Loucy (cell line): ENCODE data around the gene SHROOM4.

Experiments used
- H2AFZ ChIP-seq: fragments of 200-600 bp; sonication (generic); 2 replicates; pipeline ENCODE4 v1.6.0; 2016; ENCODE audit warnings: antibody characterized with exemption, mild to moderate bottlenecking, low read length, moderate library complexity
- H3F3A ChIP-seq: fragments of 200-600 bp; 2 replicates; pipeline ENCODE4 v1.6.0; 2016; ENCODE audit warnings: antibody characterized with exemption, low read depth, mild to moderate bottlenecking
- H3K27me3 ChIP-seq: fragments of 200-600 bp; sonication (generic); 2 replicates; pipeline ENCODE4 v1.6.1; 2014; ENCODE audit warnings: low read length, mild to moderate bottlenecking; ENCODE audit not compliant: insufficient read depth, poor library complexity, severe bottlenecking
- H3K36me3 ChIP-seq: fragments of 200-600 bp; sonication (generic); 2 replicates; pipeline ENCODE4 v1.6.1; 2016; ENCODE audit warnings: low read length; ENCODE audit not compliant: insufficient read depth
- H3K4me1 ChIP-seq: fragments of 200-600 bp; sonication (generic); 2 replicates; pipeline ENCODE4 v1.5.1; 2014; ENCODE audit warnings: low read length, mild to moderate bottlenecking; ENCODE audit not compliant: insufficient read depth, poor library complexity, severe bottlenecking
- H3K4me2 ChIP-seq: fragments of 200-600 bp; sonication (generic); 2 replicates; pipeline ENCODE4 v1.6.0; 2014; ENCODE audit warnings: antibody characterized with exemption, low read length, low read depth, mild to moderate bottlenecking; ENCODE audit not compliant: poor library complexity, severe bottlenecking
- H3K4me3 ChIP-seq: fragments of 200-600 bp; sonication (generic); 2 replicates; pipeline ENCODE4 v1.5.1; 2014; ENCODE audit warnings: low read length, mild to moderate bottlenecking, mixed read lengths; ENCODE audit not compliant: poor library complexity, severe bottlenecking
- H3K79me2 ChIP-seq: fragments of 200-600 bp; sonication (generic); 2 replicates; pipeline ENCODE4 v1.6.1; 2014; ENCODE audit warnings: low read length; ENCODE audit not compliant: insufficient read depth
- H3K9ac ChIP-seq: fragments of 200-600 bp; sonication (generic); 2 replicates; pipeline ENCODE4 v1.6.0; 2014; ENCODE audit warnings: mild to moderate bottlenecking, low read depth, low read length, moderate library complexity; ENCODE audit not compliant: poor library complexity, severe bottlenecking
- H3K9me2 ChIP-seq: fragments of 200-600 bp; sonication (generic); replicated peaks from 2 replicates; pipeline ENCODE4 v1.6.1; 2016; ENCODE audit warnings: low read depth, low read length, mixed read lengths
- H3K9me3 ChIP-seq: fragments of 200-600 bp; sonication (generic); 2 replicates; pipeline ENCODE4 v1.6.1; 2014; ENCODE audit warnings: mild to moderate bottlenecking, antibody characterized with exemption, low read length, low read depth; ENCODE audit not compliant: insufficient read depth
- H4K20me1 ChIP-seq: fragments of 200-600 bp; sonication (generic); 2 replicates; pipeline ENCODE4 v1.6.0; 2014; ENCODE audit warnings: antibody characterized with exemption, low read length, mild to moderate bottlenecking; ENCODE audit not compliant: insufficient read depth, poor library complexity, severe bottlenecking
- CTCF ChIP-seq: fragments of 200-600 bp; sonication (generic); conservative IDR thresholded peaks from 2 replicates; pipeline ENCODE4 v1.5.1; 2014; ENCODE audit warnings: mild to moderate bottlenecking, antibody characterized with exemption, low read length
- EZH2phosphoT487 ChIP-seq: fragments of 200-600 bp; IDR thresholded peaks from 2 replicates; pipeline ENCODE4 v1.6.1; 2018; ENCODE audit warnings: antibody characterized with exemption, mild to moderate bottlenecking, moderate library complexity, borderline replicate concordance

The SHROOM4 gene

GRCh38 chrX:50626432-50626831 is 187.6 kb downstream of the SHROOM4 start:
- no peaks in the 10 kb centered on the region for H3K4me1 ChIP-seq
- no peaks in the 10 kb centered on the region for H3K27me3 ChIP-seq
- no peaks in the 10 kb centered on the region for H3K9me2 ChIP-seq
- no peaks in the 10 kb centered on the region for H3K79me2 ChIP-seq
- TF ChIP-seq CTCF (no peak), EZH2phosphoT487 (no peak)
- H3F3A ChIP-seq: no peaks in the 10 kb centered on the region
- H3K9me3 ChIP-seq: no peaks in the 10 kb centered on the region
- H4K20me1 ChIP-seq: no peaks in the 10 kb centered on the region
- H3K9ac ChIP-seq: no peak overlapping the region
- H3K36me3 ChIP-seq: no peaks in the 10 kb centered on the region
- H2AFZ ChIP-seq: no peak overlapping the region
- no peak overlapping the region for H3K4me3 ChIP-seq
- no peak overlapping the region for H3K4me2 ChIP-seq

- no peaks in the 10 kb centered on the region for H3K27me3 ChIP-seq
- TF ChIP-seq EZH2phosphoT487 (no peak), CTCF (no peak)
- no peaks in the 10 kb centered on the region for H3F3A ChIP-seq
- no peaks in the 10 kb centered on the region for H3K9me2 ChIP-seq
- no peaks in the 10 kb centered on the region for H4K20me1 ChIP-seq
- no peak overlapping the region for H3K9ac ChIP-seq
- H3K36me3 ChIP-seq: no peaks in the 10 kb centered on the region
- no peak overlapping the region for H3K4me3 ChIP-seq
- no peak overlapping the region for H3K4me2 ChIP-seq
- no peaks in the 10 kb centered on the region for H3K79me2 ChIP-seq
- no peaks in the 10 kb centered on the region for H3K9me3 ChIP-seq
- H3K4me1 ChIP-seq: no peaks in the 10 kb centered on the region
- no peak overlapping the region for H2AFZ ChIP-seq
Observed at GRCh38 chrX:50622751-50623150, 191.2 kb downstream of the SHROOM4 start.

GRCh38 chrX:50618788-50619558 is 195.0 kb downstream of the SHROOM4 start:
- no peak overlapping the region for H3K4me2 ChIP-seq
- H3K4me3 ChIP-seq: no peak overlapping the region
- no peak overlapping the region for H3K9ac ChIP-seq
- H3K27me3 ChIP-seq: no peaks in the 10 kb centered on the region
- H3K79me2 ChIP-seq: no peaks in the 10 kb centered on the region
- TF ChIP-seq CTCF (no peak), EZH2phosphoT487 (no peak)
- H4K20me1 ChIP-seq: no peaks in the 10 kb centered on the region
- no peaks in the 10 kb centered on the region for H3K9me2 ChIP-seq
- H3K36me3 ChIP-seq: no peaks in the 10 kb centered on the region
- no peaks in the 10 kb centered on the region for H3K4me1 ChIP-seq
- H3K9me3 ChIP-seq: no peaks in the 10 kb centered on the region
- H3F3A ChIP-seq: no peaks in the 10 kb centered on the region
- H2AFZ ChIP-seq: no peak overlapping the region
